AML-193 (cell line): ENCODE measurements around the gene YARS2.

Experiments used
- DNase-seq, 2 experiments: peaks; one replicate each; lab custom pipeline; 2025; lab: John Stamatoyannopoulos, UW

Gene YARS2

DNA sequence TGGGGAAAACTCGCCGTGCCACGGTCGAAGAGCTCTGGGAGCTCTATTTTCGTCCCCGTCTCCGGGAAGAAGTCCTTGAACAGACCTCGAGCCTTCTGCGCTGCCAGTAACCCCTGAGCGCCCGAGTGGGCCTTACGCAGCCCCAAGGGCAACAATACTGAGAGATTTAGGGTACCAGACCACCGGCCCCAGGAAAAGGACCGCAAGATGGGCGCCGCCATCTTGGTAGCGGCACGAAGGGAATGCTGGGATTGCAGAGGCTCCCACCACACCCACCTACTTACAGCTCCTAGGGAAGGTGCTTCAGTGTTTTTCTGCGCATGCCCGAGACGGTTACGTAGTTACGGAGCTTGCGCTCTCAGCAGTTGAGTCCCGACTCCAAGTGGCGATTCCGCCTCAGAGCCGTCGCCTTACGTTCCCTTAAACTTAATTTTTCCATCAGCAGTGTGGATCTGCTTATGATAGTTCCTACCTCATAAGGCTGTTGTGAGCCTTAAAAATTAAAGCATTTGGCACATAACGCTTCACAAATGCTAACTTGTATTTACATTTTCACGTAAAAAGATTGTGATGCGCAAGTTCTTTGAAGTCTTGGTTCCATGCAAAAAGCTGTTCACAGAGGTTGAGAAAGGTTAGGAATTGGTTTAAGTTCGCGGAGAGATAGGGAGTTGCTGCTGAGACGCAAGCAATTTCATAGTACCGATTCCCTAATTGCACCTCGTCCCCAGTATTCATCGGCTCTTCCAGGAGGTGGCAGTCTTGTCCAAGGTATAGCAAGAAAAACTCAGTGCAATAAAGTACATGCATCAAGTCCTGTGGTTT is at the start of gene YARS2:
TSS of gene YARS2 (minus strand) at position 244 of the 822 bp plus-strand sequence. CDS start at position 221, 23 bp downstream.
- peak; percentile 89 to 93 for DNase-seq

GRCh38 chr12:32804301-32804700 is 48.6 kb upstream of the YARS2 start:
- no peak for DNase-seq

DNA sequence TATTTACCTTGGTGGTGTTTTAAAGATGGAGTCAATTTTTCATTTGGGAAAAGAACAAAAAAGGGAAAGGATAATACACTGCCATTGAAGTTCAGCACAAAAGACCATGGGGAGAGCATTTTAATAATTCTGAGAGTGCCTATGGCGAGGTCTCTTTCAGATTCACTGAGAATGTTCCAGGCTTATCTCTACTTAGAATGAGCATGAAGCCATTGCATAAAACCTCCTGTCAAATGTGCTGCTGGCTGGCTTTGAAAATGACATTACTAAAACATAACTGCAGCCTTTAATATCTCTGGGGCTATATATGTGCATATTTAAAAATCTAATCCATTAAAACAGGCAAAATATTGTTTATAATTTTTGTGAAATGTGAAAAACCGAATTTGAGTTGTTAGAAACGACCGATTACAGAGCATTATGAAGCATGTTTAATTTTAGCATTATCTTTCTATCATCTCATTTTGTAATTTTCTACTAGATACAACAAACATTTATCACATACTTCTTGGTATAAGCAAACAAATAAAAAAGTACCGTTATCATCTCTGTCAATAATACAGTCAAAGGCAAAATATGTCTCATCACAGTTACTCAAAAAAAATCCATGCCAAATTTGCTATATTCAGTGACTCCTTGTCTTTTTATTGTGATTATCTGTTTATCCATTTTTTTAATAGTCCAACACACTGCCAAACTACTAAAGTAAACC is 45.7 kb upstream of the YARS2 start:
- DNase-seq, result no peak

- DNase-seq, result no peak
Observed at GRCh38 chr12:32794281-32794680, 38.6 kb upstream of the YARS2 start.

GRCh38 chr12:32789916-32790315 is 34.2 kb upstream of the YARS2 start:
- no peak for DNase-seq

DNA sequence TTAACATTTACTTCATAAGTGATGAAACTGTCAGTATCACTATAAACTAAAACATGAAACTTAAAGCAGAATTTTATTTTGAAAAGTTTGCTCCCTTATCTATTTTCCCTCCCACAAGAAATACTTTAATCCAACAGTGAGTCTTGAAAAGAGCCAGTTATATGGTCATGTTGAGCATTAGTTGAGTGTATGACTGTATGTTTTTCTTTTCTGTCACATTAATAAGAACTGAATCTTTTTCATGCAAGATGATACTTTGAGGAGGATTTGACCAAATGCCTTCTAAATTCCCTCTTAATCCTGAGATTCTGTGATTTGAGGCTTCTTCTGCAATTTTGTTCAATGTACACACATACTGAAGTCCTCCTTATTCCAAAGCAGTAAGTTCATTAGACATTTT is 33.7 kb upstream of the YARS2 start:
- DNase-seq, result no peak

- DNase-seq, result no peak
Observed at GRCh38 chr12:32788405-32788804, 32.7 kb upstream of the YARS2 start.

DNA sequence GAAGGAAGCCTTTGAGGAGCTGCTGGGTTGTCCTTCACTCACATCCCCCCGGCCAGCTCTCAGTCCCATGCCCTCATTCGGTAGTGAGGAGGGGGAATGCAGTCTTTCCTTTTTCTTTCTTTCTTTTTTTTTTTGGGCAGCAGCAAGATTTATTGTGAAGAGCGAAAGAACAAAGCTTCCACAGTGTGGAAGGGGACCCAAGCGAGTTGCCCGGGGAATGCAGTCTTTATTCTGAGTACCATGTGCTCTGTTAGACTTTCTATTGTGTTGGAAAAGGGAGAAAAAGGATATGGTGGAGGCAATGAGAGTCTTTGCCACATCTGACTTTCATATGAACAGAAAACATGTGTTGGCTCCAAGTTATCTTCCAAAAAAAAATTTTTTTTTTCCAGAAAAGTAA is 29.9 kb upstream of the YARS2 start:
- no peak for DNase-seq

GRCh38 chr12:32783029-32783428 is 27.3 kb upstream of the YARS2 start:
- no peak for DNase-seq

DNA sequence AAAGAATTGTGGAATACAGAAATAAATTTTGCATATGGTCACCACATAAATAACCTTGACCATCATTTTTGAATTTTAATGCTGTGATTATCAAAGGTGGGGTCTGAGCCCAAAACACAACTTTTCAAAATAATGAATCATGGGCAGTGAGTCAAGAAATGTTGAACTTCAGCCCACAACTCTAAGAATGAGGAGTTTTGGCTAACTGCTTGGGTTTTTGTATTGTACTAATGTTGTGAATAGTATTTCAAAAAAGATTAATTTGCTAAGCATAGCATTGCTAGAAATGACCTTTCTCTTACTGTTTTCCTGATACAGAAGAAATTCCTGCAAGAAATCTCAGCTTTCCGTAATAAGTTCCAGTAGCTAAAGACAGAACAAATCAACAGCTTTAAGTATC is 24.4 kb upstream of the YARS2 start:
- DNase-seq, result no peak

DNA sequence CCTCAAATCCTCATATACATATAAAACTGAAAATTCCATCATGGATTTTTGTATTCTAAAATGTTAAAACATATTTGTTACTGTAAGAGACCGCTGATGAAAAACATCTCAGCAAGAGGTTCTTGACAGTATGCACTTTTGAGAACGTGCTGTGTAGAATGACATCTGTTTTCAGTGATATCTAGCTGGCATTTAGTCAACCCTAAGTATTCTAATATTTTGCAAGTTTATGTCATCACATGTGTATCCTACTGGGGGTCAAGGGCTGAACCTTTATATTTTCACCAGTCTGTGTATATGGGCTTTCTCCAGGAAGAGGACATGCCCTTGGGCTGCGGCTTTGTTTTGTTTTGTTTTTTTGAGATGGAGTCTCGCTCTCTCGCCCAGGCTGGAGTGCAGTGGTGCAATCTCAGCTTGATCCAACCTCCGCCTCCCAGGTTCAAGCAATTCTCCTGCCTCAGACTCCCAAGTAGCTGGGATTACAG is 22.0 kb upstream of the YARS2 start:
- DNase-seq, result no peak

DNA sequence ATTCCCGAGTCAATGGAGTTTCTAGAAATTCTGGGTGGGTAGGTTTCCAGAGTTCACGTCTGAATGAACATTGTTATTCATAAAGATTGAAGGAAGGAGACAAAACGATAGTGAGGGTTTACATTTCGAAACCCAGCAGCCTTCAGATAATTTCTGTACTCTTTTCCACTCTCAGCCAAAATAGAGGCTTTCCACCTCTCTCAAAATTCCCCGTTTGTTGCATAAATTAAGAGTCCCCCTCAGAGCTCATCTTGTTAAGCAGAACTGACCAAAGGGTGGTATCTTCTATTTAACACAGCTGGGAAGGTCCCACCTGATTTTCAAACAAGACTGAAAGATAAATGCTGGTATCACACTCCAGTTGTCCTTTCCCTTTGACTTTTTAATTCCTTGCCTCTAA is 21.5 kb upstream of the YARS2 start:
- DNase-seq, result no peak

DNA sequence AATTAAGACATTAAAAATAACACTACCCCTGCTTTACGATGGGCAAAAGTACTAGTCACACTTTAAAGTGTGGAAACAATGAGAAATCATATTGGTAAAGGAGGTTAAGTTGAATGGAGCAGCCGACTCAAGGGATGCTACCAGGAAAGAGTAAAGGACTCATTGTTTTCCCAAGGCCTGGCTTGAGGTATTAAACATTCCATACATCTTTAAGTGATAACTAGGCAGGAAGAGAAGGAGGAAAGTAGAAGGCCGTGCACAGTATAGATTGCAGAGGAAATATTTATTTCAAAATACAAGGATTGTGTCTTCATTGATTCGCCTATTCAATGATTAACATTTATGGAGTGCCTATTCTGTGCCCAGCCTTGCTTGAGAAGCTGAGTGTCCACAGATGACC is 20.6 kb upstream of the YARS2 start:
- no peak for DNase-seq

- no peak for DNase-seq
Observed at GRCh38 chr12:32773691-32774090, 18.0 kb upstream of the YARS2 start.

GRCh38 chr12:32770141-32770540 is 14.4 kb upstream of the YARS2 start:
- no peak for DNase-seq

- no peak for DNase-seq
Observed at GRCh38 chr12:32768518-32768917, 12.8 kb upstream of the YARS2 start.

GRCh38 chr12:32765906-32766305 is 10.2 kb upstream of the YARS2 start:
- DNase-seq, result no peak

DNA sequence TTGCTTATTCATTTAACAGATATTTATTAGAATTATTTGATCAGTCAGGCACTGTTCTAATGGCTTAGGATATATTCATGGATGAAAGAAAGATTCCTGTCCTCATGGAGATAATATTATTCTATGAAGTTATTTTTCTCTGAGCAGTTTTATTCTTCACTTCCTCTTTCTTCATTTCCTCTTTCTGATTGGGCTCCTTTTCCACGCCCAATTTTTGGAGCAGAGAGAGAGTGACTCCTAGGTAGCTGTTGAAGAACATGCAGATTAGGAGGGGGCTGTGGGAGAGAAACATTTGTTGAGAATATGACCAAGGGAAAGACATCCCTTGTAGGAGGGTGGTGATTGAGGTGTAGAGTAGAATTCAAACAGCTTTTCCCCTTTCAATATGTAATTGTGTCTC is 6.0 kb upstream of the YARS2 start:
- peak; percentile 50 to 74 for DNase-seq

- no peak for DNase-seq
Observed at GRCh38 chr12:32757157-32757556, 1.5 kb upstream of the YARS2 start.

DNA sequence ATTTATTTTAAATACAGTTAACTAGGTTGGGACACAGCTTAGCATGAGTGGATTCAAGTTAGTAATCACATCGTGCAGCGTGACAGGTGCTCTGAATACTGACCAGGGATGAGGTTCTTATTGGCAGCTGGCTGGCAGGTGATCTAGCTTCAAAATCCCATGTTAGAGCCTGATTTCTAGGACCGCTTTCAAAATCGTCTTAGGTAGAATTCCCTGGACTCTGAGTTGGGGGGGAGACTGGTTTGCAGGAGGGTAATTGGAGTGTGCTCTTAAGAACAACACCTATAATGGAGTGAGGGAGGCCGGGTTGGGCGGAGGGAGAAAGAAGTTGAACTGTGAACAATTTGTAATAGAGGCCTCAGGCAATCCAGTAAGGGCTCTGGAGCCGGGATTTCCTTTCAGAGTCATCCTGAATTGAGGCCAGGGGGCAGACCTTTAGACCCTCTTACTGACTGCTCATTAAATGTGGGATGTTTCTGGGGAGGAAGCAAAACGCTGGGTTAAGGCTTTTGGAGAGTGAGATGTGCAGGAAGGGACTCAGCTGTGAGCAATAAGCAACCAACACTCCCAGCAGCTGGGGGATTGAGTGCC is 874 bp upstream of the YARS2 start:
- DNase-seq, result no peak

GRCh38 chr12:32755051-32755653 is 545 bp downstream of the YARS2 start:
- peak; percentile 68 to 69 for DNase-seq

- peak in 1 of 2 experiments; percentile 8 for DNase-seq
Observed at GRCh38 chr12:32754111-32754510, 1.6 kb downstream of the YARS2 start.
